HepG2 (cell line): ENCODE measurements around the gene C2orf49. TPM values are rescaled to one million over a fixed set of nuclear protein-coding genes. Genes with fewer than 3 reads are reported as not detected.

ENCODE experiments used
- AKAP8 ChIP-seq: sonication (generic); formaldehyde crosslinking; IDR thresholded peaks from 2 replicates; pipeline ENCODE4 v1.5.1; 2020; ENCODE audit warnings: mild to moderate bottlenecking, missing genetic modification reagents
- BRF2 ChIP-seq: sonication (generic); formaldehyde crosslinking; IDR thresholded peaks from 2 replicates; pipeline ENCODE4 v1.8.1; 2022; ENCODE audit warnings: mild to moderate bottlenecking, missing genetic modification reagents
- FOSL1 ChIP-seq: sonication (generic); formaldehyde crosslinking; IDR thresholded peaks from 2 replicates; pipeline ENCODE4 v1.9.0; 2021; ENCODE audit warnings: missing genetic modification reagents, borderline replicate concordance
- GLI4 ChIP-seq: sonication (generic); formaldehyde crosslinking; IDR thresholded peaks from 2 replicates; pipeline ENCODE4 v1.5.1; 2020; ENCODE audit warnings: missing genetic modification reagents, mild to moderate bottlenecking, moderate library complexity, borderline replicate concordance
- KAT8 ChIP-seq: IDR thresholded peaks from 2 replicates; pipeline ENCODE4 v1.6.1; 2016; ENCODE audit warnings: missing genetic modification reagents, missing compliant biosample characterization
- MAFG ChIP-seq: sonication (generic); formaldehyde crosslinking; IDR thresholded peaks from 2 replicates; pipeline ENCODE4 v1.5.1; 2020; ENCODE audit warnings: mild to moderate bottlenecking, missing genetic modification reagents
- PRPF4 ChIP-seq: fragments of 200-400 bp; formaldehyde crosslinking; IDR thresholded peaks from 2 replicates; pipeline ENCODE4 v1.6.1; 2016; ENCODE audit warnings: low read length, low read depth; ENCODE audit not compliant: poor library complexity, severe bottlenecking
- STAT5B ChIP-seq: sonication (generic); formaldehyde crosslinking; IDR thresholded peaks from 2 replicates; pipeline ENCODE4 v1.4.0; 2020; ENCODE audit warnings: missing genetic modification reagents
- ZBTB20 ChIP-seq: sonication (generic); formaldehyde crosslinking; IDR thresholded peaks from 2 replicates; pipeline ENCODE4 v1.8.1; 2023; ENCODE audit warnings: missing genetic modification reagents, low read depth, mild to moderate bottlenecking, borderline replicate concordance
- ZNF460 ChIP-seq: sonication (generic); formaldehyde crosslinking; IDR thresholded peaks from 2 replicates; pipeline ENCODE4 v1.5.1; 2020; ENCODE audit warnings: missing genetic modification reagents, mild to moderate bottlenecking, borderline replicate concordance
- ZNF652 ChIP-seq: IDR thresholded peaks from 2 replicates; pipeline ENCODE4 v1.6.1; 2016; ENCODE audit warnings: low read depth, borderline replicate concordance
- ZNF713 ChIP-seq: sonication (generic); formaldehyde crosslinking; IDR thresholded peaks from 2 replicates; pipeline ENCODE4 v1.4.0; 2020; ENCODE audit warnings: mild to moderate bottlenecking, missing genetic modification reagents
- ZNF724P ChIP-seq: sonication (generic); formaldehyde crosslinking; IDR thresholded peaks from 2 replicates; pipeline ENCODE4 v1.8.0; 2022; ENCODE audit warnings: missing genetic modification reagents, borderline replicate concordance
- ZNF773 ChIP-seq: sonication (generic); formaldehyde crosslinking; IDR thresholded peaks from 2 replicates; pipeline ENCODE4 v1.4.0; 2020; ENCODE audit warnings: missing genetic modification reagents, borderline replicate concordance
- ZSCAN29 ChIP-seq: sonication (generic); formaldehyde crosslinking; conservative IDR thresholded peaks from 2 replicates; pipeline ENCODE4 v1.4.0; 2020; ENCODE audit warnings: mild to moderate bottlenecking, missing genetic modification reagents
- polyA plus RNA-seq, 8 experiments: library from polyadenylated mRNA; depleted of rRNA in 3 of 8; stranded (reverse) in 7 of 8; unstranded in 1 of 8; fragments of >200 nt; fragmentation: Illumina TruSeq in 4 of 8; extraction: Trizol in 4 of 8; gene quantifications; 2 replicates each; pipeline versions ENCODE4 v1.2.1 to v1.2.3, GENCODE V29; 2011 to 2016; ENCODE audit warnings: low read depth in 4 of 8, missing spikeins in 1 of 8, mixed read lengths in 1 of 8; ENCODE audit not compliant: insufficient read depth in 1 of 8
- total RNA-seq, 5 experiments: library from RNA; depleted of rRNA; stranded (reverse); fragments of >200 nt; fragmentation: Illumina TruSeq; extraction: Trizol; gene quantifications; 2 replicates each; pipeline ENCODE4 v1.2.3, GENCODE V29; 2016; ENCODE audit warnings: low read depth in 1 of 5
- TF ChIP-seq, protein P1 (sequence below): IDR thresholded peaks from 2 replicates; pipeline ENCODE4 v1.4.0; 2020; ENCODE audit warnings: mild to moderate bottlenecking, missing genetic modification reagents
- TF ChIP-seq, protein P2 (sequence below): sonication (generic); formaldehyde crosslinking; IDR thresholded peaks from 2 replicates; pipeline ENCODE4 v1.4.0; 2020; ENCODE audit warnings: missing genetic modification reagents
- TF ChIP-seq, protein P3 (sequence below): sonication (generic); formaldehyde crosslinking; IDR thresholded peaks from 2 replicates; pipeline ENCODE4 v1.5.0; 2020; ENCODE audit warnings: mild to moderate bottlenecking, missing genetic modification reagents

The C2orf49 gene
- total and polyA plus RNA-seq, 2 of the 13 experiments (the other 11 are each of a cell fraction or from before 2014, with no cell fraction given) = 24.7 to 28.8 TPM

DNA sequence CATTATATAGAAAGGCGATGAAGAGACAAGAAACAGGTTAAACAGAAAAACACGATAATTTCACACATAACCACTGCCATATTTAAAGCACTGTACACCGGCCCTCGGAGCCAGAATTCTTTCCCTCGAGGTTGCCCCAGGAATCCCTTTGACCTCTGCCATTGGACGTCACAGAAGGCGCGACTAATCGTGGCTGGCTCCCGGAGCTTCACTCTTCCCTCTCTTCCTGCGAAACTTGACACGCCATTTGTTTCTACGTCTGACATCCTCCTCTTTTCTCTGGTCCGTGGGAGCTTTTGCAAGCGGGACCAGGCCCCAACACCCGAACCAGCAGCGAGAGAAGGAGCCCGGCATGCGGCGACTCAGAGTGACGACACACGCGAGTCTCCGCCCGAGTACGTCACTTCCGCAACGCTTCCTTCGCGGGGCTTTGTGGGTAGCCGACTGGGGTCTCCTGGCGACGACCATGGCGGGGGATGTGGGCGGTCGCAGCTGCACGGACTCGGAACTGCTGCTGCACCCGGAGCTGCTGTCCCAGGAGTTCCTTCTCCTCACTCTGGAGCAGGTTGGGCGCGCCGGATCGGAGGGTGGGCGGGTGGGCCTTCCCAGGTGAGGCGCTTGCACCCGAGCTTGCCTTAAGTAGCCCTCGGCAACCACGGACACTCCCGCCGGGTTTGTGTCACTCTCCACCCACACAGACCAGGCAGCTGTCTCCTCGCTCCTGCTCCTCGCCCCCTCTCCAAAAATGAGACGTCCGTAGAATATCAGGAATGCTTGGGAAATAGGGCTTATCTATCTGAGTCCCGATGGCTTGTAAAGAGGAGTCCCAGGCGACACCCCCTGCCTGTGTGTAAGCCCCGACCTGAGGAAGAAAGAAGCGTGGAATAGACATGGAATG lies at the start of gene C2orf49 (continued):
- TF ChIP-seq, protein P1, sequence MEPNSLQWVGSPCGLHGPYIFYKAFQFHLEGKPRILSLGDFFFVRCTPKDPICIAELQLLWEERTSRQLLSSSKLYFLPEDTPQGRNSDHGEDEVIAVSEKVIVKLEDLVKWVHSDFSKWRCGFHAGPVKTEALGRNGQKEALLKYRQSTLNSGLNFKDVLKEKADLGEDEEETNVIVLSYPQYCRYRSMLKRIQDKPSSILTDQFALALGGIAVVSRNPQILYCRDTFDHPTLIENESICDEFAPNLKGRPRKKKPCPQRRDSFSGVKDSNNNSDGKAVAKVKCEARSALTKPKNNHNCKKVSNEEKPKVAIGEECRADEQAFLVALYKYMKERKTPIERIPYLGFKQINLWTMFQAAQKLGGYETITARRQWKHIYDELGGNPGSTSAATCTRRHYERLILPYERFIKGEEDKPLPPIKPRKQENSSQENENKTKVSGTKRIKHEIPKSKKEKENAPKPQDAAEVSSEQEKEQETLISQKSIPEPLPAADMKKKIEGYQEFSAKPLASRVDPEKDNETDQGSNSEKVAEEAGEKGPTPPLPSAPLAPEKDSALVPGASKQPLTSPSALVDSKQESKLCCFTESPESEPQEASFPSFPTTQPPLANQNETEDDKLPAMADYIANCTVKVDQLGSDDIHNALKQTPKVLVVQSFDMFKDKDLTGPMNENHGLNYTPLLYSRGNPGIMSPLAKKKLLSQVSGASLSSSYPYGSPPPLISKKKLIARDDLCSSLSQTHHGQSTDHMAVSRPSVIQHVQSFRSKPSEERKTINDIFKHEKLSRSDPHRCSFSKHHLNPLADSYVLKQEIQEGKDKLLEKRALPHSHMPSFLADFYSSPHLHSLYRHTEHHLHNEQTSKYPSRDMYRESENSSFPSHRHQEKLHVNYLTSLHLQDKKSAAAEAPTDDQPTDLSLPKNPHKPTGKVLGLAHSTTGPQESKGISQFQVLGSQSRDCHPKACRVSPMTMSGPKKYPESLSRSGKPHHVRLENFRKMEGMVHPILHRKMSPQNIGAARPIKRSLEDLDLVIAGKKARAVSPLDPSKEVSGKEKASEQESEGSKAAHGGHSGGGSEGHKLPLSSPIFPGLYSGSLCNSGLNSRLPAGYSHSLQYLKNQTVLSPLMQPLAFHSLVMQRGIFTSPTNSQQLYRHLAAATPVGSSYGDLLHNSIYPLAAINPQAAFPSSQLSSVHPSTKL (CRISPR knock-in tag) = peak; percentile 73
- 0 out of 2 replicates have a peak, but pooled peaks have one; percentile 67 for TF ChIP-seq ZSCAN29 (CRISPR knock-in tag)
- TF ChIP-seq PRPF4 = no peak
- TF ChIP-seq AKAP8 (CRISPR knock-in tag) = no peak
- no peak for TF ChIP-seq ZNF652
- no peak for TF ChIP-seq FOSL1
- TF ChIP-seq, protein P2, sequence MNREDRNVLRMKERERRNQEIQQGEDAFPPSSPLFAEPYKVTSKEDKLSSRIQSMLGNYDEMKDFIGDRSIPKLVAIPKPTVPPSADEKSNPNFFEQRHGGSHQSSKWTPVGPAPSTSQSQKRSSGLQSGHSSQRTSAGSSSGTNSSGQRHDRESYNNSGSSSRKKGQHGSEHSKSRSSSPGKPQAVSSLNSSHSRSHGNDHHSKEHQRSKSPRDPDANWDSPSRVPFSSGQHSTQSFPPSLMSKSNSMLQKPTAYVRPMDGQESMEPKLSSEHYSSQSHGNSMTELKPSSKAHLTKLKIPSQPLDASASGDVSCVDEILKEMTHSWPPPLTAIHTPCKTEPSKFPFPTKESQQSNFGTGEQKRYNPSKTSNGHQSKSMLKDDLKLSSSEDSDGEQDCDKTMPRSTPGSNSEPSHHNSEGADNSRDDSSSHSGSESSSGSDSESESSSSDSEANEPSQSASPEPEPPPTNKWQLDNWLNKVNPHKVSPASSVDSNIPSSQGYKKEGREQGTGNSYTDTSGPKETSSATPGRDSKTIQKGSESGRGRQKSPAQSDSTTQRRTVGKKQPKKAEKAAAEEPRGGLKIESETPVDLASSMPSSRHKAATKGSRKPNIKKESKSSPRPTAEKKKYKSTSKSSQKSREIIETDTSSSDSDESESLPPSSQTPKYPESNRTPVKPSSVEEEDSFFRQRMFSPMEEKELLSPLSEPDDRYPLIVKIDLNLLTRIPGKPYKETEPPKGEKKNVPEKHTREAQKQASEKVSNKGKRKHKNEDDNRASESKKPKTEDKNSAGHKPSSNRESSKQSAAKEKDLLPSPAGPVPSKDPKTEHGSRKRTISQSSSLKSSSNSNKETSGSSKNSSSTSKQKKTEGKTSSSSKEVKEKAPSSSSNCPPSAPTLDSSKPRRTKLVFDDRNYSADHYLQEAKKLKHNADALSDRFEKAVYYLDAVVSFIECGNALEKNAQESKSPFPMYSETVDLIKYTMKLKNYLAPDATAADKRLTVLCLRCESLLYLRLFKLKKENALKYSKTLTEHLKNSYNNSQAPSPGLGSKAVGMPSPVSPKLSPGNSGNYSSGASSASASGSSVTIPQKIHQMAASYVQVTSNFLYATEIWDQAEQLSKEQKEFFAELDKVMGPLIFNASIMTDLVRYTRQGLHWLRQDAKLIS (CRISPR knock-in tag) = no peak
- TF ChIP-seq, protein P3, sequence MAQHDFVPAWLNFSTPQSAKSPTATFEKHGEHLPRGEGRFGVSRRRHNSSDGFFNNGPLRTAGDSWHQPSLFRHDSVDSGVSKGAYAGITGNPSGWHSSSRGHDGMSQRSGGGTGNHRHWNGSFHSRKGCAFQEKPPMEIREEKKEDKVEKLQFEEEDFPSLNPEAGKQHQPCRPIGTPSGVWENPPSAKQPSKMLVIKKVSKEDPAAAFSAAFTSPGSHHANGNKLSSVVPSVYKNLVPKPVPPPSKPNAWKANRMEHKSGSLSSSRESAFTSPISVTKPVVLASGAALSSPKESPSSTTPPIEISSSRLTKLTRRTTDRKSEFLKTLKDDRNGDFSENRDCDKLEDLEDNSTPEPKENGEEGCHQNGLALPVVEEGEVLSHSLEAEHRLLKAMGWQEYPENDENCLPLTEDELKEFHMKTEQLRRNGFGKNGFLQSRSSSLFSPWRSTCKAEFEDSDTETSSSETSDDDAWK (CRISPR knock-in tag) = no peak
- no peak for TF ChIP-seq ZNF460
- no peak for TF ChIP-seq ZNF773 (CRISPR knock-in tag)
- TF ChIP-seq GLI4 (CRISPR knock-in tag) = no peak
- no peak for TF ChIP-seq ZNF724P (CRISPR knock-in tag)
- TF ChIP-seq STAT5B = no peak
- peak; percentile 100 for TF ChIP-seq KAT8
- no peak for TF ChIP-seq ZNF713 (CRISPR knock-in tag)
- 0 out of 2 replicates have a peak, but pooled peaks have one; percentile 26 for TF ChIP-seq BRF2 (CRISPR knock-in tag)
- no peak for TF ChIP-seq MAFG (CRISPR knock-in tag)
- TF ChIP-seq ZBTB20 (CRISPR knock-in tag) = peak; percentile 56; the same call in 1 of the 2 replicates
